Glutamatergic neuron (in vitro differentiated cells): Measurements from ENCODE around the gene DOK3. TPM values are rescaled to one million over a fixed set of nuclear protein-coding genes. Genes with fewer than 3 reads are reported as not detected.

Source experiments
- DNase-seq: peaks from one replicate; pipeline ENCODE4 v3.0.0; 2022
- H3K27ac Mint-ChIP-seq: one replicate; pipeline ENCODE4 v1.8.0; 2020; ENCODE audit warnings: mild to moderate bottlenecking, mixed read lengths, inconsistent platforms; ENCODE audit not compliant: unreplicated experiment
- H3K27me3 Mint-ChIP-seq: one replicate; pipeline ENCODE4 v1.8.0; 2020; ENCODE audit warnings: mild to moderate bottlenecking, moderate library complexity, mixed read lengths, inconsistent platforms; ENCODE audit not compliant: unreplicated experiment
- H3K36me3 Mint-ChIP-seq: one replicate; pipeline ENCODE4 v1.8.0; 2020; ENCODE audit warnings: mild to moderate bottlenecking, mixed read lengths, inconsistent platforms; ENCODE audit not compliant: unreplicated experiment
- H3K4me1 Mint-ChIP-seq: one replicate; pipeline ENCODE4 v1.8.0; 2020; ENCODE audit warnings: mild to moderate bottlenecking, low read depth, mixed read lengths, inconsistent platforms; ENCODE audit not compliant: unreplicated experiment
- H3K4me3 Mint-ChIP-seq: one replicate; pipeline ENCODE4 v1.8.0; 2020; ENCODE audit warnings: mild to moderate bottlenecking, mixed read lengths, inconsistent platforms; ENCODE audit not compliant: unreplicated experiment
- H3K9me3 Mint-ChIP-seq: one replicate; pipeline ENCODE4 v1.8.0; 2020; ENCODE audit warnings: mild to moderate bottlenecking, moderate library complexity, mixed read lengths, inconsistent platforms; ENCODE audit not compliant: unreplicated experiment
- CTCF ChIP-seq: fragments of 200-600 bp; sonication (generic); IDR thresholded peaks from one replicate; pipeline ENCODE4 v1.5.0; 2021; ENCODE audit not compliant: partially characterized antibody, unreplicated experiment
- total RNA-seq: library from RNA; stranded (reverse); fragmentation: NEBNext Ultra II Directional; extraction: Animal tissue kit (Norgen Biotek cat#: 25700); gene quantifications from one replicate; pipeline ENCODE4 v1.2.1, GENCODE V29; 2021; ENCODE audit not compliant: unreplicated experiment

Gene DOK3
- total RNA-seq, 1 donor from 2014 or later, result 29.2 TPM

- peaks cover 14% of the 10 kb centered on the region for H3K27me3 Mint-ChIP-seq
- H3K9me3 Mint-ChIP-seq, result peaks cover 8% of the 10 kb centered on the region
- TF ChIP-seq CTCF, result no peak
- H3K36me3 Mint-ChIP-seq, result peaks cover 5% of the 10 kb centered on the region
- H3K27ac Mint-ChIP-seq, result peak overlapping the region; percentile 34
- H3K4me3 Mint-ChIP-seq, result peak overlapping the region; percentile 40
- DNase-seq, result no peak
- peaks cover 20% of the 10 kb centered on the region for H3K4me1 Mint-ChIP-seq
These were observed 19.9 kb upstream of the DOK3 start for GRCh38 chr5:177529247-177530203.

- no peak overlapping the region for H3K27ac Mint-ChIP-seq
- H3K4me3 Mint-ChIP-seq, result no peak overlapping the region
- peaks cover 14% of the 10 kb centered on the region for H3K27me3 Mint-ChIP-seq
- no peak for DNase-seq
- peaks cover 5% of the 10 kb centered on the region for H3K36me3 Mint-ChIP-seq
- no peak for TF ChIP-seq CTCF
- peaks cover 20% of the 10 kb centered on the region for H3K4me1 Mint-ChIP-seq
- peaks cover 8% of the 10 kb centered on the region for H3K9me3 Mint-ChIP-seq
These were observed 19.0 kb upstream of the DOK3 start for GRCh38 chr5:177528631-177529030.

- no peak for TF ChIP-seq CTCF
- no peak for DNase-seq
- H3K36me3 Mint-ChIP-seq, result peaks cover 5% of the 10 kb centered on the region
- H3K4me3 Mint-ChIP-seq, result no peak overlapping the region
- peaks cover 15% of the 10 kb centered on the region for H3K4me1 Mint-ChIP-seq
- peaks cover 15% of the 10 kb centered on the region for H3K27me3 Mint-ChIP-seq
- H3K9me3 Mint-ChIP-seq, result peaks cover 8% of the 10 kb centered on the region
- H3K27ac Mint-ChIP-seq, result no peak overlapping the region
These were observed 18.0 kb upstream of the DOK3 start for GRCh38 chr5:177527595-177527994.

GRCh38 chr5:177526791-177527190 is 17.2 kb upstream of the DOK3 start:
- no peak for DNase-seq
- H3K9me3 Mint-ChIP-seq, result peaks cover 8% of the 10 kb centered on the region
- TF ChIP-seq CTCF, result no peak
- peaks cover 15% of the 10 kb centered on the region for H3K4me1 Mint-ChIP-seq
- no peak overlapping the region for H3K4me3 Mint-ChIP-seq
- H3K27me3 Mint-ChIP-seq, result peaks cover 13% of the 10 kb centered on the region
- no peak overlapping the region for H3K27ac Mint-ChIP-seq
- H3K36me3 Mint-ChIP-seq, result peaks cover 2% of the 10 kb centered on the region

- Mint-ChIP-seq H3K9me3 (peaks cover 8% of the 10 kb centered on the region), H3K4me3 (no peak overlapping the region), H3K27ac (no peak overlapping the region), H3K27me3 (peaks cover 12% of the 10 kb centered on the region), H3K36me3 (no peaks in the 10 kb centered on the region), H3K4me1 (peaks cover 15% of the 10 kb centered on the region)
- DNase-seq, result no peak
- TF ChIP-seq CTCF, result no peak
These were observed 16.6 kb upstream of the DOK3 start for GRCh38 chr5:177526191-177526590.
